ENCODE results near the gene PTBP3. TPM values are rescaled to one million over a fixed set of nuclear protein-coding genes. Genes with fewer than 3 reads are reported as not detected.
A peak's percentile ranks its signal among the peaks of the same experiment; 100 is the strongest.

The PTBP3 gene
- total RNA-seq, 1 donor from 2014 or later: 108 TPM

DNA sequence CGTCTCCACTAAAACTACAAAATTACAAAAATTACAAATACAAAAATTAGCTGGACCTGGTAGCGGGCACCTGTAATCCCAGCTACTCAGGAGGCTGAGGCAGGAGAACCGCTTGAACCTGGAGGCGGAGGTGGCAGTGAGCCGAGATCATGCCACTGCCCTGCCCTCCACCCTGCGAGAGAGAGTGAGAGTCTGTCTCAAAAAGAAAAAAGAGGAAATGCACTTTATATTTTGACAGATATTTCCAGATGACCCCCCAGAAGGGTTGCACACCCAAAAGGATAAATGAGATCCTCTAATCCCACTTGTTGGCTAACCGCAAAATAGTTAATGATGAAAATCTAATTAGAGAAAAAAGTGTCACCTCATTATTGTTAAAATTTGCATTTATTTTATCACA, 48.6 kb upstream of the PTBP3 start:
- Histone ChIP-seq H2AFZ (ENCODE audit: low read depth, low read length) (no peak overlapping the region), H3K27ac (ENCODE audit: low read depth, low read length) (no peak overlapping the region), H3K4me3 (ENCODE audit: insufficient read depth, low read depth, low read length) (no peak overlapping the region), H4K20me1 (ENCODE audit: insufficient read depth, low read length) (peaks cover 3% of the 10 kb centered on the region), H3K79me2 (ENCODE audit: insufficient read depth, low read length) (peaks cover 21% of the 10 kb centered on the region), H3K9me3 (ENCODE audit: insufficient read depth, low read depth, low read length) (no peaks in the 10 kb centered on the region), H3K4me2 (ENCODE audit: low read length) (no peak overlapping the region), H3K36me3 (ENCODE audit: insufficient read depth, low read length) (no peaks in the 10 kb centered on the region), H3K9ac (ENCODE audit: low read length) (no peak overlapping the region), H3K27me3 (ENCODE audit: insufficient read depth, low read length) (no peaks in the 10 kb centered on the region), H3K4me1 (ENCODE audit: insufficient read depth, low read length) (peaks cover 3% of the 10 kb centered on the region)
- no peak for DNase-seq (ENCODE audit: low read depth)
- Mint-ChIP-seq H3K9me3 (ENCODE audit: unreplicated experiment) (no peaks in the 10 kb centered on the region), H3K4me1 (ENCODE audit: low read depth, unreplicated experiment) (peaks cover 10% of the 10 kb centered on the region), H3K27me3 (ENCODE audit: low read depth, unreplicated experiment) (no peaks in the 10 kb centered on the region), H3K27ac (ENCODE audit: unreplicated experiment) (no peak overlapping the region), H3K36me3 (ENCODE audit: low read depth, unreplicated experiment) (no peaks in the 10 kb centered on the region), H3K4me3 (ENCODE audit: unreplicated experiment) (no peak overlapping the region)
- TF ChIP-seq EZH2 (IDR thresholded peaks at IDR 0.05; ENCODE audit: insufficient read depth, low read length): no peak
- TF ChIP-seq, protein P1, sequence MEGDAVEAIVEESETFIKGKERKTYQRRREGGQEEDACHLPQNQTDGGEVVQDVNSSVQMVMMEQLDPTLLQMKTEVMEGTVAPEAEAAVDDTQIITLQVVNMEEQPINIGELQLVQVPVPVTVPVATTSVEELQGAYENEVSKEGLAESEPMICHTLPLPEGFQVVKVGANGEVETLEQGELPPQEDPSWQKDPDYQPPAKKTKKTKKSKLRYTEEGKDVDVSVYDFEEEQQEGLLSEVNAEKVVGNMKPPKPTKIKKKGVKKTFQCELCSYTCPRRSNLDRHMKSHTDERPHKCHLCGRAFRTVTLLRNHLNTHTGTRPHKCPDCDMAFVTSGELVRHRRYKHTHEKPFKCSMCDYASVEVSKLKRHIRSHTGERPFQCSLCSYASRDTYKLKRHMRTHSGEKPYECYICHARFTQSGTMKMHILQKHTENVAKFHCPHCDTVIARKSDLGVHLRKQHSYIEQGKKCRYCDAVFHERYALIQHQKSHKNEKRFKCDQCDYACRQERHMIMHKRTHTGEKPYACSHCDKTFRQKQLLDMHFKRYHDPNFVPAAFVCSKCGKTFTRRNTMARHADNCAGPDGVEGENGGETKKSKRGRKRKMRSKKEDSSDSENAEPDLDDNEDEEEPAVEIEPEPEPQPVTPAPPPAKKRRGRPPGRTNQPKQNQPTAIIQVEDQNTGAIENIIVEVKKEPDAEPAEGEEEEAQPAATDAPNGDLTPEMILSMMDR (IDR thresholded peaks at IDR 0.05; ENCODE audit: insufficient read depth, low read depth, low read length): no peak
- no peak for FAIRE-seq

DNA sequence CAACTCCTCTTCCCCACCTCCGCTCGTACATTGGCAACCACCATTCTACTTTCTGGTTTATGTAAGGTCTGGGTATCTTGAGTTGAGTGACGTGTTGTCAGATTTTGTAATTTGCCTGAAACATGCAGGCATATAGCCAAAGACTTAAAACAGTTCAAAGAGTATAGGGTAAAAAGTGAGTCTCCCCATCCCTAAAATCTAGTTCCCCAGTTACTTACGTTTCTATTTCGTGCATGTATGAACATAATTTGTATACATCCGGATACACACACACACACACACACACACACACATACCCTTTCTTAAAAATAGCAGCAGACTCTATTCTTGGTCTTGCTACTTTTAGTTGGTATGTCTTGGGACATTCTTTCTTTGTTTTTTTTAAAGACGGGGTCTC, 47.4 kb upstream of the PTBP3 start:
- Histone ChIP-seq H3K9me3 (ENCODE audit: insufficient read depth, low read depth, low read length) (no peaks in the 10 kb centered on the region), H3K27ac (ENCODE audit: low read depth, low read length) (no peak overlapping the region), H3K9ac (ENCODE audit: low read length) (peak overlapping the region; percentile 89), H3K79me2 (ENCODE audit: insufficient read depth, low read length) (peaks cover 21% of the 10 kb centered on the region), H3K4me2 (ENCODE audit: low read length) (peak overlapping the region; percentile 83), H3K4me3 (ENCODE audit: insufficient read depth, low read depth, low read length) (peak overlapping the region; percentile 79), H3K4me1 (ENCODE audit: insufficient read depth, low read length) (peaks cover 3% of the 10 kb centered on the region), H3K36me3 (ENCODE audit: insufficient read depth, low read length) (no peaks in the 10 kb centered on the region), H4K20me1 (ENCODE audit: insufficient read depth, low read length) (peaks cover 3% of the 10 kb centered on the region), H3K27me3 (ENCODE audit: insufficient read depth, low read length) (no peaks in the 10 kb centered on the region), H2AFZ (ENCODE audit: low read depth, low read length) (peak overlapping the region; percentile 80)
- H3K27me3 Mint-ChIP-seq (ENCODE audit: low read depth, unreplicated experiment): no peaks in the 10 kb centered on the region
- no peaks in the 10 kb centered on the region for H3K9me3 Mint-ChIP-seq (ENCODE audit: unreplicated experiment)
- FAIRE-seq (no peak), DNase-seq (ENCODE audit: low read depth) (no peak)
- peak overlapping the region; percentile 98 for H3K4me3 Mint-ChIP-seq (ENCODE audit: unreplicated experiment)
- TF ChIP-seq EZH2 (IDR thresholded peaks at IDR 0.05; ENCODE audit: insufficient read depth, low read length): no peak
- TF ChIP-seq, protein P1 (IDR thresholded peaks at IDR 0.05; ENCODE audit: insufficient read depth, low read depth, low read length): no peak
- H3K4me1 Mint-ChIP-seq (ENCODE audit: low read depth, unreplicated experiment): peaks cover 10% of the 10 kb centered on the region
- peak overlapping the region; percentile 84 for H3K27ac Mint-ChIP-seq (ENCODE audit: unreplicated experiment)
- H3K36me3 Mint-ChIP-seq (ENCODE audit: low read depth, unreplicated experiment): no peaks in the 10 kb centered on the region

DNA sequence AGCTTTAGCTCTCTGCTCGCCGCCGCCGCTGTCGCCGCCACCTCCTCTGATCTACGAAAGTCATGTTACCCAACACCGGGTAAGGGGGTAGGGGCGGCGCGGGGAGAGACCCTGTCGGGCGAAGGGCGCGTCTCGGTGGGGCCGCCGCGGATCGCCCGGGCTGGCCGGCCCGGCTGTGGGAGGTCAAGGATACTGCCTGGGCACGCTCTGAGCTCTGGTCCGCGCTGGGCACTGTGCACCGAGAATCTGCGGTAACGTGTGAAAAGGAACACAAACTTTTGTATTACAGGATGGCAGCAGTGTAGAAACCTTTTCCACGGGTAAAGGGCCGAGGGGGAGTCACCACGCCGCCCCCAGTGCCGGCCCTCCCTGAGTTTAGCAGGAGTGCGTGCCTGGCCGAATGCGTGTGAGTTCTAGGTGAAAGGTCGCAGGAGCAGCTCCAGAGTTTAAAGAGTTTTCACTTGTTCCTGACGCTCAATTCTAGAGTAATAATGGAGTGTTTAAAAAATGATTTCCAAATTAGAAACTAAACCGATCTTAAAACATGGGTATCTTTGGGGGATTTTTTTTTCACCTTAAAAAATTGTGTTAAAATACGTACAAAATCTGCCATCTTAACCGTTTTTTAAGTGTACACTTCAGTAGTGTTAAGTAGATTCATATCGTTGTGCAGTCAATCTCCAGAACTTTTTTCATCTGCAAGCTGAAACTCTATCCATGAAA, 46.8 kb upstream of the PTBP3 start, which contains the start of gene HSDL2:
Gene HSDL2, plus strand, starts transcription at position 7 of the 723 bp plus-strand sequence. Its CDS starts 56 bp downstream, at position 63.
- Mint-ChIP-seq H3K36me3 (ENCODE audit: low read depth, unreplicated experiment) (peaks cover under 1% of the 10 kb centered on the region), H3K4me1 (ENCODE audit: low read depth, unreplicated experiment) (peaks cover 10% of the 10 kb centered on the region), H3K4me3 (ENCODE audit: unreplicated experiment) (peak within 1 kb of the TSS; percentile 98), H3K9me3 (ENCODE audit: unreplicated experiment) (no peaks in the 10 kb centered on the region), H3K27me3 (ENCODE audit: low read depth, unreplicated experiment) (no peaks in the 10 kb centered on the region), H3K27ac (ENCODE audit: unreplicated experiment) (peak within 1 kb of the TSS; percentile 98)
- H2AFZ ChIP-seq (ENCODE audit: low read depth, low read length): peak within 1 kb of the TSS; percentile 91
- peaks cover 3% of the 10 kb centered on the region for H3K4me1 ChIP-seq (ENCODE audit: insufficient read depth, low read length)
- peak within 1 kb of the TSS; percentile 89 for H3K4me2 ChIP-seq (ENCODE audit: low read length)
- H3K4me3 ChIP-seq (ENCODE audit: insufficient read depth, low read depth, low read length): peak within 1 kb of the TSS; percentile 79
- FAIRE-seq (no peak), DNase-seq (ENCODE audit: low read depth) (peak; percentile 19)
- H3K36me3 ChIP-seq (ENCODE audit: insufficient read depth, low read length): no peaks in the 10 kb centered on the region
- peaks cover 3% of the 10 kb centered on the region for H4K20me1 ChIP-seq (ENCODE audit: insufficient read depth, low read length)
- TF ChIP-seq EZH2 (IDR thresholded peaks at IDR 0.05; ENCODE audit: insufficient read depth, low read length): no peak
- TF ChIP-seq, protein P1 (IDR thresholded peaks at IDR 0.05; ENCODE audit: insufficient read depth, low read depth, low read length): no peak
- peak within 1 kb of the TSS; percentile 98 for H3K27ac ChIP-seq (ENCODE audit: low read depth, low read length)
- H3K79me2 ChIP-seq (ENCODE audit: insufficient read depth, low read length): peaks cover 21% of the 10 kb centered on the region
- H3K9ac ChIP-seq (ENCODE audit: low read length): peak within 1 kb of the TSS; percentile 94
- no peaks in the 10 kb centered on the region for H3K9me3 ChIP-seq (ENCODE audit: insufficient read depth, low read depth, low read length)
- no peaks in the 10 kb centered on the region for H3K27me3 ChIP-seq (ENCODE audit: insufficient read depth, low read length)

Measured in astrocyte (in vitro differentiated cells and primary cell).